Fibroblast of skin of right biceps (primary cell): ENCODE measurements around the gene OSMR.

Experiments
- DNase-seq: peaks from one replicate; pipeline ENCODE4 v3.0.0-alpha.2; 2013

Gene OSMR

DNA sequence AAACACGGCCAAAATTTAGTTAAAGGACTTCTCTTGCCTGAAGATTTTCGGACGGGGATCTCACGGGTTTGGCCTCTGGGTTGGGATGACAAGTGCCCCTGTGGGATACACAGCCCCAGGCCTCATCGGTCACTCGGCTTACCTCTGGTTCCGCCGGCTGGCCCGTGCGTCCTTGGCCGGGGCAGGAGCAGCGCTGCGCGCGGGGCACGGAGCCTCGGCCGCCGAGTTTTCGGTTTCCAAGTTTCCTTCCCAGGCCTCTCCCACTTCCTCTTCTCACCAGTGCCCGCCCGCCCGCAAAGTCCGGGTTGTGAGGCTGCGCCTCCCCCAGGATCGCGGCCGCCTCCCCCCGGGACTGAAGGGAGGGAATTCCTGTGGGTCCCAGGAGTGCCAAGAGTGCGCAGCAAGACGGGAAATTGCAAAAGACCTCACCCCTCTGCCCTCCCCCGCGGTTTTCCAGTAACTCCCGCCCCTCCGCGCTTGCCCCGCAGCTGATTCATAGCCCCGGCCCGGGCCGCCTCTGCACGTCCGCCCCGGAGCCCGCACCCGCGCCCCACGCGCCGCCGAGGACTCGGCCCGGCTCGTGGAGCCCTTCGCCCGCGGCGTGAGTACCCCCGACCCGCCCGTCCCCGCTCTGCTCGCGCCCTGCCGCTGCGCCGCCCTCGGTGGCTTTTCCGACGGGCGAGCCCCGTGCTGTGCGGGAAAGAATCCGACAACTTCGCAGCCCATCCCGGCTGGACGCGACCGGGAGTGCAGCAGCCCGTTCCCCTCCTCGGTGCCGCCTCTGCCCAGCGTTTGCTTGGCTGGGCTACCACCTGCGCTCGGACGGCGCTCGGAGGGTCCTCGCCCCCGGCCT, at the start of gene OSMR:
Gene OSMR (plus strand): TSS at position 487 of the 853 bp plus-strand sequence. CDS start 23,033 bp downstream, outside the sequence.
- DNase-seq, result peak; percentile 99

DNA sequence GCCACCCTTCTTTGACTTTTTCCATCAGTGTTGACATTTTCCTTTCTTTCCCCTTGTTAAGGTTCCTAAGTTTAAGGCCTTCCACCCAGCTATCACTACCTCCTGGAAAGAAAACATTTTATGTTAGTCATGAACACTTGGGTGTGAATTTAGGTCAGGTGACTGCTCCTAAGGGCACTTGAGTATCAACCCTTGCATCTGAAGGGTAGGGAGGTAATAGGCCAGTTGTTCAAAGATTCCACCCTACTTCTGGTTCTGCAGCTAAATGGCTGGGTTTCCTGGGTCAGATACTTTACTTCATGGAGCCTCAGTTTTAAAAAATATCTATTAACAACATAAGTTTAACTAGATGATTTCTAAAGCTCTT, 49.1 kb upstream of the OSMR start:
- DNase-seq, result no peak

DNA sequence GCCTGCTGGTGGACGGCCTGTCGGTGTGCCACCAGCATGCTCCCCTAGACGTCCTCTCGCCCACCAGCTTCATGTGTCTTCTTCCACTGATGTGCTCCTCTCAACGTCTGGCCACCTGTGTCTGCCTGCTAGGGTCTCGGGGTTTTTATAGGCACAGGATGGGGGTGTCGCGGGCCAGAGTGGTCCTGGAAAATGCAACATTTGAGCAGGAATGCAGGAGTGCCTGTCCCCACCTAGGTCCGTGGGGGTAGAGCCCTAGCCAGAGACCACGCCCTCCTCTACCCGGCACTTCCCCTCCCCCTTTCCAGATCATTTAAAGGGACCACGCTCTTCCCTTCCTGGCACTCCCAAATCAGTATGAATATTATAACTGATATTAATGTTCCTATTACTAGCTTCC, 48.0 kb upstream of the OSMR start:
- DNase-seq, result no peak

DNA sequence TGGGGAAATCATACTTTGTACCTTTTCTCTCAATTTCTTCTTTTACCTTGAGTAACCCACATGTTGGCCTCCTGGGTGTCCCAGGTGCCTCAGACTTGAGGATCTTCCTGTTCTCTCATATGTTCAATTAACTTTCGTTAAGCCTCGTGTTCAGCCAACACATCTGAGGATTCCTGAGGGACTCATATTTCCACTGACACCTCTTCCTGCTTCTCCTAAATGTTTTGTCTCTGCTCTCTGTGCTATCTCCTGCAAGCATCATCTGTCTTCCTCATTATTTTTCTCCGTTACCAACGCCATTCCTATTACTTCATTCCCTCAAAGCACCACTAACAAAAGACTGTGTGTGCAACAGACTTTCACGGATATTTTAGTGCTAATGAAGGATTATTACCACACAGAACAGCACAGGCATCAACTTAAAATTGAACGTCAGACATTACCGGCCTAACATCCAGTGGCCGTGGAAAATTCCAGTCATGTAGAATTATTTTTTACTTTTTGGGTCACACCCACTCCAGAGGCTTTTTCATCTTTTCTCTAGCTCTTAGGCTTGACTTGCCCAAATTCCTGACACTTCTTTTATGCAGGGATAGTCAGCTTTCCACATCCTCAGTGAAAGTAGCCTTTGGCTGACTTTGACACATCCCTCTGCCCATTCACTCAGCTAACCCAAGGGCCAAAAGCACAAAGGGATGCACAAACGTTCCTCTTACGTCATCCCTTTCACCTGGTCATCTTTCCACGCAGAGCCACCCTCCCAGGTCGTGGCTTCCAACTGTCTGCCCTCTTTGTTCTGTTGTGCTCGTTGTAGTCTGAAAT, 46.0 kb upstream of the OSMR start:
- DNase-seq, result no peak

DNA sequence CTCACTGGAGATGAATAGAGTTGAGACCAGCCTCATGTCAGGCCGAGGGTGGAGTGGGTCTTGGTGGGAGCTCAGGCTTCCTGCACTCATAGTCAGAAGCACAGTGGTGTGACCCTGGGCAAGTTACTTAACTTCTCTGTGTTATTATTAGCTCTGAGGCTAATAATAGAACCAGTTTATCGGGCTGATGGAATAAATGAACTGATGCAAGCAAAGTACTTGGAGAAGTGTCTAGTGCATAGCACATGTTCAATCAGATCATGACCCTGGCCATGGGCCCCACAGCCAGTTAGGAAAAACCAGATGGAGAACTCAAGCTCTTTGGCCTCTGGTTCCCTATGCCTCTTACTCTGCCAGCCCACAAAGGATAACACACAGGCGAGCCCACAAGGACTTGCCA, 45.3 kb upstream of the OSMR start:
- no peak for DNase-seq

DNA sequence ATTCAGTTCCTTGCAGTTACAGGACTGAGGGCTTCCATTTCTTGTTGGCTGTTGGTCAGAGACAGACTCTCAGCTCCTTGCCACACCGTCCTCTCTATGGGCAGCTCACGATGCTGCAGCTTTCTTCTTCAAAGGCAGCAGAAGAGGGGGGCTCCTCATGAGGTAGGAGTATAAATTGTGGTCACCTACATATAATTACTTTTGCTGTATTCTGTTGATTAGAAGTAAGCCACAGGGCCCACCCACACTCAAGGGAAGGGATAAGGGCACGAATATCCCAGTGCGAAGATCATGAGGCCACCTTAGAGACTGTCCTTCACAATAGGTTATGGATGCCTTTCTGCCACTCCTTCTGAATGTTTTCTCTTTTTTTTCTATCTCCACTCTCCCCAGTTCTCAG, 43.7 kb upstream of the OSMR start:
- DNase-seq, result no peak

DNA sequence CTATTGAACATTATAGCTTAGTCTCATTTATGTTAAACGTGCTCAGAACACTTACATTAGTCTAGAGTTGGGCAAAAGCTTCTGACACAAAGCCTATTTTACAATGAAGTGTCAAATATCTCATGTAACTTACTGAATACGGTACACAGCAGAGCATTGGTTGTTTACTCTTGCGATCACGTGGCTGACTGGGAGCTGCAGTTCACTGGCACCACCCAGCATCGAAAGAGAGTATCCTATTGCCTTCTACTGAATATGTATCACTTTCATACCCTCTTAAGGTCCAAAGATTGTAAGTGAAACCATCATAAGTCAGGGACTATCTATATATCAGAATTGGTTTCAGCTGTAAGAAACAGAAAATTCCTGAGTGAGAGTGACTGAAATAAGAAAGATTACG, 42.6 kb upstream of the OSMR start:
- DNase-seq, result no peak

DNA sequence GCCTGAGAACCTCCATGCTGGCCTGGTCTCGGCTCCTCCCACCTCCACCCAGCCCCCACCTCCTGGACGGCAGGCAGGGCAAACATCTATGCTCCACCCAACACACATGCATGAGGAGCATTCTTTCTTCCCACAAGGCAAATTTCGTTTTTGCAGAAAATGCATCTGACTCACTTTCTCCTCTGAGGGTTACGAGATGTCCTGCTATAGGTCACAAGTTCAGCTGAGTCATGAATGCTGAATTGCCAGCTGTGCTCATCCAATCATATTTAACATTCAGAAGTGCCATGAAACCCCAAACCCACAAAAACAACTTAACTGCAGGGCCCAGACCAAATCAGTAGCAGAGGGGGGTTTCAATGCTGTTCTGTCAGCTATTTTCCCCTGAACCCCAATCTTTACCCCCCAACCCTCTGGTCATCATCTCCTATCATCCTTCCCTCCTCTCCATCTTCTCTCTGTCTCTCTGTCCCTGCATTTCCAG, 39.0 kb upstream of the OSMR start:
- peak; percentile 95 for DNase-seq

DNA sequence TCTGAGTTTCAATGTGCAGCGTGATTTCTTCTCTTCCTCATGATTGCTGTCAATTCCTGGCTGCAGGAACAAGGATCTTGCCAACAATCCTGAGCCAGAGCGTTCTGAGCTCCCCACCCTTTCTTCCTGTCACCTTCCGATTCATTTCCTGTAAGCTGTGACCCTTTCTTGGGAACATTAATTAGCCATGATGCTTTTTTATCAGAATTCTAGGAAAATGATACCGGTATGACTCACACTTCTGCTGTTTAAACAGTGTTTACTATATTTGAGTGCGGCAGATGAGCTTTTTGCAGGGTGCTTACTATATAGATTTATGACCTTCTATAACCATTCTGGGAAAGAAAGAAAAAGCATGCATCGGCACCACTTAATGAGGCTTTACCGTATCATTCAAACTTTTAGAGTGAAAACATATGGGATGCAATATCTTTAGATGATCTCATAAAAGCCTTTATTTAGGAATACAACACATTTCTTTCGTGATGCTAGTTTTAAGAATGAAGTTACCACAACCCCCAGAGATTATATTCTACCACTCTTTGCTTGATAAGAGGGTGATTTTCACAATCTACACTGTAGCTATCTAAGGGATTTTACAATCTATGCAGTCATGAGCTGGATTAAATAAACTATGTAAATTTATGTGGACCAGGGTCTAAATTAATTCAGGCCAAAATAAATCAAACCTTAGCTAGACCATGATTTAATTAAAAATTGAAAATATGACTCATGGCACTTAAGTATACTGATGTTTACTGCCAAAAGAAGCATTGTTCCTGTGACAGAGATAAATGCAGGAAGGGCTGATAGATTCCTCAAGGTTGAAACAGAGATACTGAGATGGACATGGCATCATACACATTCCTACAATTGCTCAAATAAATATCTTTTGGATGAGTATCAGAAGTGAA, 38.0 kb upstream of the OSMR start:
- DNase-seq, result peak; percentile 89

DNA sequence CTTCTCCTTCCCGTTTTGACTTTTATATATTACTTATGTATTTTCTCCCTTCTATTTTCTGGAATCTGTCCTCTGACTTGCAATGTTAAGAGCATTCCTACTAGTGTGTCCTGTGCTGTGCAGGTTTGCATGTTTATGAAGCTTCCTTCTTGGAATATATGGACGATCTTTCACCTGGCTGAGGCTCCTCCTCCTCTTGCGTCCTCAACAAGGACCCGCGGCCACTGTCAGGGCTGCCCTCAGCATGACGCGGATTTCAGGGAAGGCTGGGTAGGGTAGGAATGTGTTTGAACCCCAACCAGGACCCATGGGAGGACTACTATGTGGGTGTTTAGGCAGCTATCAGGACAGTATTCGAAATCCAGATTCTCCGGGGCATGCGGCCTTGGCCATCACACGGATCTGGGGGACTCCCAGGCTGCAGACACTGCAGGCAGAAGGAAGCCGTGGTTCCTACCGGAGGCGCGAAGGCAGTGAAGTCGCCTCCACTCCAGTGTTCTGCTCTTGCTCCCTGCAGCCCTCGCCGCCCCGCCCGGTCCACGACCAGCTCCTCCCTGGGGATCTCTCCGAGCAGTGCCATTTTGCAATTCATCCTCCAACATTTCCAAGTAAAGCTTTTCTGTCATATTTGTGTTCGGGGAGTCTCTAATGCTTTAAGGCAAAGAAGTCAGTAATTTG, 37.0 kb upstream of the OSMR start:
- no peak for DNase-seq

DNA sequence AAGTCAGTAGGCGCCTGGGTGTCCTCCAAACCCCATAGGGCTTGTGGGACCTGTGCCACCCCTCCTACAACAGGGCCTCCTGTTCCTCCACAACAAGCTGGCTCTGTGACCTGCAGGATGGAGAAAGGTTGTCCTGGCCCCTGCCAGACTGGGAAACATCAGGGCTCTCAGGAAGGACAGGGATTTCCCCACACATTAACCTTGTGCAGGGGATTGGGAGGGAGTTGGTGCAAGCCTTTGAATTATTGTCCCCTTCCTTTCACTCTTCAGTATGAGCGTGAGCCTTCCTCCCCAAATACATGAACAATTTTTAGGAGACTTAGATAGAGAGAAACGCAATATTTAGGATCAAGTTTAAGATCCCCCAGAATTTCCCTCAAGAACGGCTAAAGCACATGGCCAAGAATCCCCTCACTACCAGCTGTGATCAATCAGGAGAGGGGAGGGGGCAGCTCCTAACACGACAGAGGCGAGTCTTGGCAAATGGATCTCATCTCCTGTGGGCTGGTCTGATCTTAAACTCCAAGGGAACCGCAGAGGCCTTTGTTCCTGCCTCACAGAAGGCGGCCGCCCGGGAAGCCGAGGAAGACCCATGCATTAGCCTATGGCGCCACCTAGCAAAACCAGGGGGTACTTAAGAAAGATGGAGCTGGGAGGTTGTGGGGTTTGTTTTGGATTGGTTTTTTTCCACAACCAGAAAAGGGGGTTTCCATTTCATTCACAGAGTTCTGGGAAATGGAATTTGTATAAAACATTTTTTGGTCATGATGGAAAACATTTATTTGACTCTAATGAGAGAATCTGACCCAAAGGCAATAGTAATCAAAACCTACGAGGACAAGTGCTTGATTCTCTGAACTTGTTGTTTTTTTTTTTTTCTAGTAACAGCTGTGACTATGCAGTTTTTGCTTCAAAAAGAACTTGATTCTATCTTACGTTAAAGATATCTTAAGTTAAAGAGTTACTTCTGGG, 36.1 kb upstream of the OSMR start:
- peak; percentile 84 for DNase-seq

DNA sequence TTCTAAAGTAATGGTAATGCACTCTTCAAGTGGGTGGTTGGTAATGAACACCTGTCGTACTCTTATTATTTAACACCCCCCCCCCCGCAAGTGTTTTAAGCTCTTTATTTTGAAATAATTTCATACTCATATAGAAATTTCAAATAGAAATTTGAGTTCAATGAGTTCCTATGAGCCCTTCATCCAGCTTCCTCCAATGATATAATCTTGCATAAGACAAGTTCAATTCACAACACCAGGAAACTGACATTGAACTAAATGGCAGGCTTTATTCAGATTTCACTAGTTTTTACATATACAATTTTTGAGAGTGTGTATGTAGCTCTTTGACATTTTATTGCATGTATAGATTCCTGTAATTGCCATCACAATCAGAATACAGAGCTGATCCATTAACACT, 30.9 kb upstream of the OSMR start:
- no peak for DNase-seq

DNA sequence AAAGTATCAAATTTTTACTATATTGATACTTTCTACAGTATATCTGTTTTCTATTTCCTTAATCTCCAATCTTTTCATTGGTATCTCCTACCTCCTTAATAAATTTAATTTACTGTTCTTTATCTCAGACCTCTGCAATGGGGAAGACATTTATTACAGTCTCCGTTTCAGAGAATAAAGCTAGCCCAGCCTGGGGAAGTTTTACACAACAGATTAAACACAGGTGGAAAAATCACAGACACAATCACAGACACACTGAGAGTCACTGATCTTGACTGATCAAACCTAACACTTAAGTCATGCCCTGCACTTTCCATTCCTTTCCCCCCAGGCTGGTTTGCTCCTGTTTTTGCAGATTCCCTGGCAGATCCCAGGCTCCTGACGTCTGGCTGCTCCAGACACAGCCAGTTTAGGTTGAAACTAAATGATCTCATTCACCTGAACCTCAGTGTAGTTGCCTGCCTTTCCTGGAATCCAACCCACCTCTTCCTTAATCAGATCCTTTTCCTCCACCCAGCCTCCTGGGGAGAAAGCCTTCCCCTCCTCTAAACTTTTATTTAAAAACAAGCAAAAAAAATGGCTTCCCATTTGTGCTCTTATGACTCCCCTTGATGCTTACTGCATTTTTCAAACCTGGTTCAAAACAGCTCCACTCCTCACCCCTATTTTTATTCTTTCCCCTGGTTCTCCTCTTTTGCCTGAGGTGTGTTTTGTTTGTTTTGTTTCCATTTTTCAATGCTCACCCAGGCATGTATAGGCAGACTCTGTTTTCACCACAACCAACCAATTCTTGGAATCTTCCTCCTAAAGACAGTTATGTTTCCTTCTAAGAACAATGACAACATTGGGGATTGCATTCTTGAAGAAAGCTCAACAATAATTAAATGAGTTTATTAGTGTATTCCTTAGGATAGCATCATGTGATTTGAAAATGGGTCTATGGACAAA, 29.5 kb upstream of the OSMR start:
- DNase-seq, result no peak

DNA sequence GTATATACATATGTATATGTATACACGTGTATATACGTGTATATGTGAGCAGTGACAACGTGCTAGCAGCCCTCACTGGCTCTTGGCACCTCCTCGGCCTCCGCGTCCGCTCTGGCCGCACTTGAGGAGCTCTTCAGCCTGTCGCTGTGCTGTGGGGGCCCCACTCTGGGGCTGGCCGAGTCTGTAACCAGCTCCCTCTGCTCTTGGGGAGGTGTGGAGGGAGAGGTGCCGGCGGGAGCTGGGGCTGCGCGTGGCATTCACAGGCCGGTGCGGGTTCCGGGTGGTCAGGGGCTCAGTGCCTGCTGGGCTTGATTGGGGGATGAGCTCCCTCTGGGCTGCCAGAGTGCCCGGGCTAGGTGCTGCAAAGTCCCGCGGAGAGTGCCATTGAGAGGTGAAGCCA, 24.1 kb upstream of the OSMR start:
- DNase-seq, result no peak

DNA sequence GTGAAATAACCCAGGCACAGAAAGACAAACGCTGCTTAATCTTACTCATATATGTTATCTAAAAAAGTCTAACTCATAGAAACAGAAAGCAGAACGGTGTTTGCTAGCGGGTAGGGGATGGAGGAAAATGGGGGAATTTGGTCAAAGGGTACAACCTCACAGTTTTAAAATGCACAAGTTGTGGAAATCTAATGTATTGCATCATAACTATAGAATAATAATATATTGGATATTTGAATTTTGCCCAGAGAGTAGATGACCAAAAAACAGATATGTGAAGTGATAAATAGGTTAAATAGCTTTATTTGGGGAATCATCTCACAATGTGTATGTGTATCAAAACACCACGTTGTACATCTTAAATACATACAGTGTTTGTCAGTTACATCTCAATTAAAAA, 22.3 kb upstream of the OSMR start:
- no peak for DNase-seq

DNA sequence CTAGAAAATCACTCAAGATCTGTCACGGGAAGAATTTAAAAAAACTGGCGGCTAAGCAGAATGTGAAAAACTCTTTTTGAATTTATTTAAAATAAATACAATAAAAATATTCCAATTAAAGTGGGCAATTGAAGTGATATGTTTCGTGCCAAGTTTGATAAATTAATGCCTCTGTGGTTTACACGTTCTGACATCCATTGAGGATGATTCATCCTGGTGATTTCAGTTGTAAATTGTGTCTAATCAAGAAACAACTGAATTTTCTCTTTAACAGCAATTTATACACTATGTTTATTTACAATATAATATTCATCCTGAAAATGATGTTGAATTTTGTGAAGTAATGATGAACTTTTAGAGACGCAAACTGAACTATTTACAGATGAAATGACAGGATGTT, 21.0 kb upstream of the OSMR start:
- no peak for DNase-seq

DNA sequence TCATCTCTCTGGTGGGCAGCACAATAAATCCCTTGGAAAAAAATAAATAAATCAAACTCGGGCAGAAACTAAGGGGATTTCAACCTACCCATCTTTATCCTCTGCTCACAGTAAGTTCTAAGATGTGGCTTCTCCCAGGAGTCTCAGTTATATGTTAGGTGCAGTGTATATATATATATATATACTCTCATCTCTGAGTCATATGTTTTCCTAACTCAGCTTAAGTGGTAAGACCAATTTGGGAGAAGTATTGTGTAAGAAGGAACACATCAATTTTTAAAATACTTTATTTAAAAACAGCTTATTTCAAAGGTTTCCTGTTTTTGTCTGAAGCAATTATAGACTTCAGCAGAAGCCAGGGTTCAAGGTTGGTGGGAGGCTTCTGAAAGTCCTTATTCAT, 20.3 kb upstream of the OSMR start:
- DNase-seq, result peak; percentile 65

DNA sequence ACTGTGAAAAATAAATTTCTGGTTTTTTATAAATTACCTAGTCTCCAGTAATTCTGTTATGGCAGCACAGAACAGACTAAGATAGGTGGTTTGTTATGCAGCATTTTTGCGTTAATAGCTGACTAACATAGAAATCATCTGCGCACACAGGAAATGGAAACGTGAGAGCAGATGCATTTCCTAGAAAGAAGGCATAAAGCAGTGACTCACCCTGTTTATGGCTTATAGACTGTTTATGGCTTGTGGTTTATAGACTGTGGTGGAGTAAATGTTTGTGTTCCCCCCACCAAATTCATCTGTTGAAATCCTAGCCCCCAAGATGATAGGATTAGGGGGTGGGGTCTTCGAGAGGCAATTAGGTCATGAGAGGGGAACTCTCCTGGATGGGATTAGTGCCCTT, 18.3 kb upstream of the OSMR start:
- peak; percentile 80 for DNase-seq

DNA sequence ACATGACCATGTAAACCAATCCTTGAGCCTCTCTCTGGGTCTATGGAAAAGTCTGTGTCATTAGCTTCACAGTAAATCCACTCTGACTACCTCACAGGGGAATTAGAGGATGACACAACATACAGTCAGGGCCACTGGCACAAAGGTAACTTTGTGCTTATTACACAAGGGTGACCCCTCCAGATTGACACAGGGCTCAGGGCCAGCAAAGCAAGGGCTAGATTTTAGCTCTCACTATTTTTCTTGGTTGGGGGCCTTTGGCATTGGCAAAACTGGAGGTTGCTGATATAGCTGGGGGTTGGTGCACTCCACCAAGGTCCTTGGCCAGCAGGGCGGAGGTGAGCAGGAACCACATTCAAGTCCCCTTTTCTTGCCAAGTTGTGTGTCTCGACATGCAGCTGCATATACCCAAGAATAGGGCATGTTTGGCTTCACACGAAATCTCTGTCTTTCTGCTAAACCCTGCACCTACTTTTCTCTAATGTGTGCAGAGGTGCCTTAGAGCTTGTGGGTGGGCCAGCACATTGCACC, 15.2 kb upstream of the OSMR start:
- DNase-seq, result peak; percentile 51

DNA sequence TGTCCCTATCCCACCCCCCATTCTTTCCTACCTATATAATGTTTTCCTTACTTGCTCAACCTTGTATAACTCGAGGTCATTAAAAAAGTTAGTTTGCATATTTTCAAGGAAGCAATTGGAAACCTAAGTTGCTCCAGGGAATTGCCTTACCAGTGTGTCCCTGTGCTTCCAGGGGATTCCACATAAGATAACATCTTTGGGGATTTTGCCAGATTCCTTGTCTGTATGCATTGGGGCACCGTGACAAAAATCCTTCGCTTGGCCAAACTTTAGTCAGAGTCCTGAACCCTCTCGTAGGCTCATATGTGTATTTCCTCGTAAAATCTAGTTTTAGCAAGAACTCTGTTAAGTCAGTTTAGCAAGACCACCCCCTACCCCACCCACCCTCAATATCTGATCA, 14.7 kb upstream of the OSMR start:
- DNase-seq, result no peak
